Mucosa of stomach (tissue), 1 donor: ENCODE results near the gene CARS1.
A peak's percentile ranks its signal among the peaks of the same experiment; 100 is the strongest.

ENCODE experiments used
- H3K27me3 ChIP-seq: one replicate; pipeline ENCODE4 v1.7.0; 2013; ENCODE audit warnings: mild to moderate bottlenecking, low read length; ENCODE audit not compliant: control insufficient read depth, insufficient read depth
- H3K36me3 ChIP-seq: one replicate; pipeline ENCODE4 v1.7.0; 2013; ENCODE audit warnings: low read length; ENCODE audit not compliant: control insufficient read depth, insufficient read depth
- H3K4me1 ChIP-seq: one replicate; pipeline ENCODE4 v1.7.0; 2013; ENCODE audit warnings: mild to moderate bottlenecking, low read length; ENCODE audit not compliant: control insufficient read depth, insufficient read depth
- H3K4me3 ChIP-seq: one replicate; pipeline ENCODE4 v1.7.0; 2013; ENCODE audit warnings: low read length
- H3K9ac ChIP-seq: one replicate; pipeline ENCODE4 v1.7.0; 2013; ENCODE audit warnings: mild to moderate bottlenecking, low read length, moderate library complexity
- H3K9me3 ChIP-seq: one replicate; pipeline ENCODE4 v1.7.0; 2013; ENCODE audit warnings: mild to moderate bottlenecking, low read length, moderate library complexity; ENCODE audit not compliant: control insufficient read depth
- donor health status: Pancreatic carcinoma.

The CARS1 gene

DNA sequence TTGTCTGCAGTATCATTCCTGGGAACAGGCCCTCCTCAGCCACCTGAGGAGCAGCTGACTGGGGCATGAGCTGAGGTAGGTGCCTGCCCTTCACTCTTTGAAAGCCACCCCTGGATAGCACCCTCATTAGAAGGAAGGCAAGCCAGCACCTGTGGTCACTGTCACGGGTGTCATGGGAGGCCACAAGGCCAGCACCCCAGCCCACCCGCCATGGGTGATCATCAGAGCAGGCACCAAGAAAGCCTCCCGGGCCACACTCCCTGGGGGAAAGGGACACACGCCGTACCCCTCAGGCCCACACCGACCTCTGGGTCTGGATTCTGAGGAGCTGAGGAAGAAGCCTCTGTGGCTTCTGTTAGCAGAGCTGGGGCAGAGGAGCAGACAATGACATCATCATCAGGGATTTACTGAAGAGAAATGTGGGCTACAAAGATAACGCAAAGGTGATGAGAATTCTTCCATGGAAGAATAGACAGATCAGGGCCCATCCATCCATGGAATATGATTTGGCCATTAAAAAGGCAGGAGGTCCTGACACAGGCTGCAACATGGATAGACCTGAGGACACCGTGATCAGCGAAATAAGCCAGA, 48.4 kb downstream of the CARS1 start:
- peaks cover 16% of the 10 kb centered on the region for H3K36me3 ChIP-seq

DNA sequence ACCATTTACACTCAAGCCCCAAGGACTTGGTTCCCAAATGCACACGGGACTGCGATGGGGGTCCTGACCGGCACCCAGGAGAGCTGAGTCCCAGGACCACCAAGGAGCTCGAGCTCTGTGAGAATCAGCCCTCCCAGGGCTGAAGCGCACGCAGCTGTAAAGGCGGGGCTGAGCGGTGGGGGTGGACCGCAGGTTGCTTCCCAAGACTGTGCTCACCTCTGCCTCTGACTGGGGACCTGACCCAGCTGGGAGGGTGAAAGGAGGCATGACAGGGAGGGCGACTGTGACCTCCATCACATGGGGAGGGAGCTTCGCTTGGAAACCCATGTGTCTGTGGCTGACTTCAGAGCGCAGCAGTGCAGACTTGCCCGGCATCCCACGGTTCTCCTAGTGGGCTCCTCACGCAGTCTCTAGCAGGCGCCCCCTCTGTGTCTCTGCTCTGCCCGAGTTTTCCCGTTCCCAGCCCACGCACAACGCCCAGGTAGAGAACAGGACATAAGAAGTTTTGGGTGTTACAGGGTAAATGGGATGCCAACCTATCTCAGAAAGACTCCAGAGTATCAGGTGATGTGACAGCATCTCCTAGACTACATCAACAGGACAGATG, 49.7 kb downstream of the CARS1 start:
- no peaks in the 10 kb centered on the region for H3K27me3 ChIP-seq
- H3K4me1 ChIP-seq: peaks cover 32% of the 10 kb centered on the region
- no peaks in the 10 kb centered on the region for H3K9me3 ChIP-seq
- H3K4me3 ChIP-seq: no peak overlapping the region
- no peak overlapping the region for H3K9ac ChIP-seq
- H3K36me3 ChIP-seq: peaks cover 18% of the 10 kb centered on the region

More for the DNA sequence above, 48.4 kb downstream of the CARS1 start:
- H3K27me3 ChIP-seq: no peaks in the 10 kb centered on the region
- H3K9ac ChIP-seq: no peak overlapping the region
- H3K4me1 ChIP-seq: peaks cover 19% of the 10 kb centered on the region
- H3K9me3 ChIP-seq: no peaks in the 10 kb centered on the region
- no peak overlapping the region for H3K4me3 ChIP-seq

DNA sequence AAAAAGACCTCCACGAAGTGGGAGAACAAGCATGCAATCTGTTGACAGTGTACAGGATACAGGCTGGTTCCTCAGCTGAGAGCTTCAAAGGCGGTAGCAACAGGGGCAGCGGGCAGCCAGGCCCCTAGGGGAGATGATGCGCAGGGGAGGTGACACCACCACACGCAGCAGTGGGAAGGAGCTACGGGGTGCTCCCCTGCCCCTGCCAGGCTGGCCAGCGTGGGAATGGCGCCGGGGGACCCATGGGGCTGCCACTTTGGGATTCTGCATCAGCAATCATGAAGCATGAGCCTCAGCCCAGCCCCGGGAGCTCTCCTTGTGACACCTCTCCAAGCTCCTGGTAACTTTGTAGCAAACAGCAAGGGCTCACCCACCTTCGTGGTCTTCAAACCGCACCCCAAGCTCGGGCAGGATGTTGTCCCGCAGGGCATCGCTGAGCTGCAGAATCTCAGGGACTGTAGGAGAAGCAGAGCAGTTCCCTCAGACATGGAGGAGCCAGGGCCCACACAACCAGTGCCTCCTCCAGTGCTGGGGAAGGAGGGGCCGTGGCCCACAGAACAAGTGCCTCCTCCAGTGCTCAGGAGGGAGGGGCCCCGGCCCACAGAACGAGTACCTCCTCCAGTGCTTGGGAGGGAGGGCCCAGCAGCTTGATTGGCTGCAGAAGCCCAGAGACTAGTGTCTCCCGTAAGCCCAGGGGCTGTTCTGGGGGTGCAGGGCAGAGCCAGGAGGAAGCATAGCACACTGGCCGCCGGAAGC, 50.5 kb downstream of the CARS1 start:
- Histone ChIP-seq H3K4me1 (peaks cover 40% of the 10 kb centered on the region), H3K4me3 (no peak overlapping the region), H3K36me3 (peaks cover 24% of the 10 kb centered on the region), H3K9me3 (no peaks in the 10 kb centered on the region), H3K27me3 (no peaks in the 10 kb centered on the region), H3K9ac (no peak overlapping the region)

DNA sequence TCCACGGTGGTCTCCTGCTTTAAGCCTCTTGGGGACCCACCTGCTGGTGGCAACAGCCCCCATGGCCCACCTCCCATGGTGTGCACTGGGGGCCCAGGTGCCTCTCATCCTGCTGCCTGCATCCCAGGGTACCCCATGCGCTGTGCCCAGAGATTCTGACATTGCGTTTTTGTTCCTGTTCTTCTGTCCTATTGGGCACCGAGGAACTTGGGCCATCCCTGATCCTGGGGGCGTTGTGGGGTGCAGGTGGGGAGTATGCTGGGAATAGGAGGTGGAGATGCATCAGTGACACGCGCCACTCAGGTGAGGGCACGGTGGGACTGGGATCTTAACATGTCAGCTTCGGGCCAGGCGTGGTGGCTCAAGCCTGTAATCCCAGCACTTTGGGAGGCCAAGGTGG, 52.7 kb downstream of the CARS1 start:
- H3K9me3 ChIP-seq: no peaks in the 10 kb centered on the region
- no peak overlapping the region for H3K4me3 ChIP-seq
- peaks cover 61% of the 10 kb centered on the region for H3K4me1 ChIP-seq
- H3K27me3 ChIP-seq: no peaks in the 10 kb centered on the region
- H3K9ac ChIP-seq: no peak overlapping the region
- H3K36me3 ChIP-seq: peaks cover 19% of the 10 kb centered on the region

DNA sequence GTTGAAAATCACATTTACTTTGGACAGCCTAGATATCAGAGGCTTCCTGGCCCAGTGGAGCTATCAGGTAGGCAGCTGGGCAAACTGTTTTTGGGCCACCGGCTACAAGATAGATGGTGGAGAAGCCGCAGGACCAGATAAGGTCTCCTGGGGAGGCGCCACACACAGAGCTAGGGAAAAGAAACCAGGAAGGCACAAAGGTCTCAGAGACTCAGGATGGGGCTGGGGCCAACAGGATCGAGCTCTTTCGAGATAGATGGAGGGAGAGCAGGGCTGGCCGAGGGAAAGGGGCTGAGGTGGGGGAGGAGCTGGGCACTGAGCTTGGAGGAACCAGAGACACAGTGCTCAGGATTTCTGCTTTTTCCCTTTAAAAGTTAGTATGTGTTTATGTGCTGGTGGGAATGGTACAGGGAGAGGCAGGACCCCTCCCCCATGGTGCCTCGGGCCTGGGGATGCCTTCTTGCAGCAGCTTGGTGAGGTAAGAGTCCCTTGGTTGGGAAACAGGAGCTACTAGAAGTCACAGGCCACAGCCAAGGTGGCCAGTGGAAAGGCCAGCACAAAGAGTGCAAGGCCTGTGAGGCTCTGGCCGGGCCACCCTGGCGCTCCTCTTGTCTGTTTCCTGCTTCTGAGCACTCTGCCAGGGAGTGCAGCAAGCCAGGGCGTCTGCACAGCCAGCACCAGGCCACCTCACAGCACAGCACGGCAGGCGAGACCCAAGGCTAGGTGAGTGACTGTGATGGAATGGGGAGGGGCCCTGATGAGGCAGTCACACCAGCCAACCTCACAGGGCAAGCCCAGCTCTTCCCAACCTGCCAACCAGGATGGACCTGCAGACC, 53.6 kb downstream of the CARS1 start:
- Histone ChIP-seq H3K4me1 (peaks cover 69% of the 10 kb centered on the region), H3K9ac (no peak overlapping the region), H3K36me3 (peaks cover 15% of the 10 kb centered on the region), H3K4me3 (no peak overlapping the region), H3K9me3 (no peaks in the 10 kb centered on the region), H3K27me3 (no peaks in the 10 kb centered on the region)

DNA sequence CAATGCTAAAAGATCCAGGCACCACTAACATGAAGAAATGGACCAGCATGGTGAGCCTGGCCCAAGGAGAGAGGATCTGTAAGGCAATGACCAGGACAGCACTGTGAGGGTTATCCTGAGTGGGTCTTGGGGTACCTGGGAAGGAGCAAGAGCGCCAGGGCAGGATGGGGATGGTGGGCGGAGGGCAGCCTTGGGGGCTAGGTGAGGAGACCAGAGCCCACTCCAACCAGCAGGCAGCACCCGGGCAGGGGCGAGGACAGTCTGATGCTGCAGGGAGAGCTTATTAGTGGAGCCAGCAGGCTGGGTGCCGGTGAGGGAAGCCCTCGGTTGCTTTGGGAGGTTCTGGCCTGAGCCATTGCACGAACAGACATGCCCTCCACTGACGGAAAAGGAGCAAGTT, 54.4 kb downstream of the CARS1 start:
- no peak overlapping the region for H3K4me3 ChIP-seq
- H3K36me3 ChIP-seq: peaks cover 15% of the 10 kb centered on the region
- H3K9me3 ChIP-seq: no peaks in the 10 kb centered on the region
- no peak overlapping the region for H3K9ac ChIP-seq
- peaks cover 77% of the 10 kb centered on the region for H3K4me1 ChIP-seq
- no peaks in the 10 kb centered on the region for H3K27me3 ChIP-seq

DNA sequence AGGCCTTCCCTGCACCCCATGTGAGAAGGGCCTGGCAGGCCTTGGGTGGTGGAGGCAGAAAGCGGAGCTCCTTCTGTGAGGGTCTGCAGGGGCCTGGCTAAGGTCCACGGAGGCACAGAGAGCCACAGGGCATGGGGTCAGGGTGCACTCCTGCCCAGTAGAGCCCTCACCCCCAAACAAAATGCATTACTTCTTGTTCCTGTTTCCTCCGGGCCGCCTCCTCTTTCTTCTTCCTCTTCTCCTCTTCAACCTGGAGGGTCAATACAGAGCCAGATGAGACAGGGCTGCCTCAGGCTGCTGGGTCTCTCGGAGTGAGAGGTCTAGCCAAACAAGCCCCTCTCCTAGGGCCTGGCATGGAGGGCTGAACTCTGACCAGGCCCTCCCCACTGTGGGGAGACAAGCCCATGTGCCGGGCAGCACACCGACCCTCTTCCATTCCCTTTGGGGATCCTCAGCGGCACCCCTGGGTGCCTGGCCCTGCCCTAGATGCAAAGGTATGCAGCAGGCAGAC, 54.8 kb downstream of the CARS1 start:
- no peaks in the 10 kb centered on the region for H3K27me3 ChIP-seq
- peaks cover 81% of the 10 kb centered on the region for H3K4me1 ChIP-seq
- H3K9ac ChIP-seq: no peak overlapping the region
- H3K4me3 ChIP-seq: no peak overlapping the region
- no peaks in the 10 kb centered on the region for H3K9me3 ChIP-seq
- H3K36me3 ChIP-seq: peaks cover 15% of the 10 kb centered on the region

DNA sequence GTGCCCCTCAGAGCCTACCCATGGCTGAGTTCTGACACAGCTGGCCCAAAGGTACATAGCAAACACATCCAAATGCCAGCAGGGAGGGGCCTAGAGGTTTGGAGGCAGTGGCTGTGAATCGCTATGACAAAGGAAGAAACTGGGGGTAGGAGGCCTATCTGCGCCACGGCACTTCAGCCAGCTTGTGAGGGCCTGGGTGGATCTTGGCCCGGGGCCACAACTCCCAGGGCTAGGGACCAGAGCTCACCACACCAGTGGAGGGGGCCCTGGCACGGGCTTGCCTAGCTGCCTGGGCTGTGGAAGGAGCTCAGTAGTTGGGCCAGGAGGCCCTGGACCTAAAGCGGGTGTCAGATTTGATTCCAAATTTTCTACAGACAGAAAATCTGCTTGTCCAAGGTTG, 55.7 kb downstream of the CARS1 start:
- Histone ChIP-seq H3K9ac (peak overlapping the region; percentile 6), H3K4me3 (no peak overlapping the region), H3K9me3 (no peaks in the 10 kb centered on the region), H3K4me1 (peaks cover 87% of the 10 kb centered on the region), H3K27me3 (no peaks in the 10 kb centered on the region), H3K36me3 (peaks cover 15% of the 10 kb centered on the region)

DNA sequence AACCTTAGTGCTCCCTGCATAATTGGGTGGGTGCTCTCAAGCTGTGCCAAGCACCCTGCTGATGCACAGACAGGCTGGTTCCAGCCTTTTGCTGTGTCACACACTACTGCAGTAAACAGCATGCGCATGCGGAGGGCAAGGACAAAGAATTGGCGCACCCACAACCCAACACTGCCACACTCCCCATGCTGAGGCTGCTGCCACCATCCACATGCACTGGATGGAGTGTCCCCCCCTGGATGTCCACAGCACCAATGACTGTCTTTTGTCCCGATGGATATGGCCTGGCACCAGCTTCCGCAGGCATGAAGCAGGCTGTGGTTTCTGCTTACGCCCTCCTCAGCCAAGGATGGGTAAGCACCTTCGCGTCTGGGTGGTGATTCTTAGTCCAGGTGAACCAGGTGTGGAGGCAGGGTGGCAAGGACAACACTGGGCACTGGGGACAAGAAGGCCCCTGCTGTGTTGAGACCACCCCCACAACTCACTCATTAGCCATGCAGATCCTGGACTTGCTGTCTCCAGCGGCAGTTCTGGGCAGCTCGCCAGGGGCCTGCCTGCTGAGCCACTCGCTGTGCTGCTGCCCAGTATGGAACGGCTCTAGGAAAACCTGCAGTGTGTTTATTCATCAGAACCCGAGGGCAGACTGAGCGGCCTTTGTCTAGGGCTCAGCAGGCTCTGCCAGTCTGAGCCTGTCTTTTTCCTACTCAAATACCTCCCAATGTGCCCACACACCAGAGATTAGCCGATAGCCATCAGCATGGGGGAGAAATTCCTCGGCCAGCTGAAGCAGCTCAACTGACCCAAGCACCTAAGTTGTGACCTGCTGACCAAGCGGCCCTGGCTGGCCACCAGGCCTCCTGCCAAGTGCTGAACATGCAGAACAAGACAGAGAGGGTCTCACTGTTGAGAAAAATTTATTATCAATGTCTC, 56.9 kb downstream of the CARS1 start:
- H3K4me1 ChIP-seq: peaks cover 80% of the 10 kb centered on the region
- H3K36me3 ChIP-seq: peaks cover 15% of the 10 kb centered on the region
- H3K4me3 ChIP-seq: no peak overlapping the region
- no peaks in the 10 kb centered on the region for H3K9me3 ChIP-seq
- H3K27me3 ChIP-seq: no peaks in the 10 kb centered on the region
- H3K9ac ChIP-seq: peak overlapping the region; percentile 6

DNA sequence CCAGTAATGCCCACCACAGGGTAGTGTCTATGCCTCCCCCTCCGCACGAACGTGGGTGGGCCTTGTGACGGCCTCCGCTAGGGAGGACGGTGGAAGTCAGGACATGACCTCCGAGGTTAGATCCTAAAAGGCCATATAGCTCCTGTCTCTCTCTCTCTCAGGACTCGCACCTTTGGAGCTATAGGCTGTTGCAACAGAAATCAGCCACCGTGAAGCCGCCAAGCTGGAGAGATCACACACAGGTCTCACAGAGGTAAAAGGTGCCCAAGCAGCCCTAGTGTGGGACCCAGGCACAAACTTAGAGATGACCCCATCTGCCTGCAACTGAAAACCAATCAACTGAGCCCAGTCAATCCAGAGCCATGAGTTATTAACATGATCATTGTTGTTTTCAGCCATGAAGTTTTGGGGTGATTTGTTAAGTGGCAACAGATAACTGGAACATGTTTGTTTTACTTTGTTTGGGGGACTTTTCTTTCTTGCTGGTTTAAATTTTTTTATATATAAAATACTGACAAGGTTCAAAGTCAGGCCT, 57.7 kb downstream of the CARS1 start:
- no peaks in the 10 kb centered on the region for H3K9me3 ChIP-seq
- H3K4me1 ChIP-seq: peaks cover 75% of the 10 kb centered on the region
- peaks cover 15% of the 10 kb centered on the region for H3K36me3 ChIP-seq
- H3K9ac ChIP-seq: no peak overlapping the region
- no peak overlapping the region for H3K4me3 ChIP-seq
- no peaks in the 10 kb centered on the region for H3K27me3 ChIP-seq
